Neural cell (in vitro differentiated cells): Measurements from ENCODE around the gene LYSMD4. TPM values are rescaled to one million over a fixed set of nuclear protein-coding genes. Genes with fewer than 3 reads are reported as not detected.

Source experiments
- H2AFZ ChIP-seq: fragments of 200-600, 300-800 bp; sonication (generic), shearing (Covaris generic); 2 replicates; pipeline ENCODE4 v1.6.0; 2014; ENCODE audit warnings: low read depth, mild to moderate bottlenecking, antibody characterized with exemption, low read length, moderate library complexity
- H3F3A ChIP-seq: fragments of 200-600 bp; shearing (Covaris generic); 2 replicates; pipeline ENCODE4 v1.6.1; 2016; ENCODE audit warnings: mild to moderate bottlenecking, moderate library complexity, mixed read lengths, antibody characterized with exemption, low read length; ENCODE audit not compliant: insufficient read depth, poor library complexity, severe bottlenecking
- H3K27ac ChIP-seq: fragments of 200-600, 300-800 bp; sonication (generic), shearing (Covaris generic); 2 replicates; pipeline ENCODE4 v1.5.1; 2014; ENCODE audit warnings: mild to moderate bottlenecking, low read length, moderate library complexity
- H3K27me3 ChIP-seq: fragments of 300-800, 200-600 bp; sonication (generic), shearing (Covaris generic); 2 replicates; pipeline ENCODE4 v1.6.0; 2014; ENCODE audit warnings: mild to moderate bottlenecking, low read depth, low read length, moderate library complexity; ENCODE audit not compliant: insufficient read depth
- H3K36me3 ChIP-seq: fragments of 300-800, 200-600 bp; sonication (generic), shearing (Covaris generic); 2 replicates; pipeline ENCODE4 v1.5.1; 2014; ENCODE audit warnings: mild to moderate bottlenecking, antibody characterized with exemption, low read length, moderate library complexity; ENCODE audit not compliant: insufficient read depth
- H3K4me2 ChIP-seq: fragments of 300-800, 200-600 bp; sonication (generic), shearing (Covaris generic); 2 replicates; pipeline ENCODE4 v1.6.0; 2014; ENCODE audit warnings: mild to moderate bottlenecking, low read length
- H3K4me3 ChIP-seq: fragments of 300-800, 200-600 bp; sonication (generic), shearing (Covaris generic); 2 replicates; pipeline ENCODE4 v1.5.1; 2014; ENCODE audit warnings: mild to moderate bottlenecking, low read length, moderate library complexity
- H3K79me2 ChIP-seq: fragments of 200-600 bp; shearing (Covaris generic); replicated peaks from 2 replicates; pipeline ENCODE4 v1.6.0; 2014; ENCODE audit warnings: mild to moderate bottlenecking, low read length, moderate library complexity; ENCODE audit not compliant: insufficient read depth
- H3K9ac ChIP-seq: fragments of 300-800, 200-600 bp; sonication (generic), shearing (Covaris generic); 2 replicates; pipeline ENCODE4 v1.6.1; 2016; ENCODE audit warnings: mild to moderate bottlenecking, low read length, mixed read lengths
- H3K9me2 ChIP-seq: fragments of 200-600 bp; shearing (Covaris generic); 2 replicates; pipeline ENCODE4 v1.6.1; 2016; ENCODE audit warnings: mild to moderate bottlenecking, low read length, mixed read lengths; ENCODE audit not compliant: insufficient read depth
- H3K9me3 ChIP-seq: fragments of 200-600, 300-800 bp; sonication (generic), shearing (Covaris generic); 2 replicates; pipeline ENCODE4 v1.6.1; 2016; ENCODE audit warnings: mild to moderate bottlenecking, mixed run types, low read length, moderate library complexity, mixed read lengths
- H4K20me1 ChIP-seq: fragments of 200-600 bp; shearing (Covaris generic); 2 replicates; pipeline ENCODE4 v1.6.1; 2016; ENCODE audit warnings: mild to moderate bottlenecking, mixed run types; ENCODE audit not compliant: insufficient read depth
- CTCF ChIP-seq: fragments of 450-650 bp; IDR thresholded peaks from 2 replicates; pipeline ENCODE4 v1.5.1; 2014; ENCODE audit warnings: antibody characterized with exemption, mild to moderate bottlenecking, moderate library complexity; ENCODE audit not compliant: poor library complexity, severe bottlenecking
- EP300 ChIP-seq: fragments of 450-650 bp; conservative IDR thresholded peaks from 2 replicates; pipeline ENCODE4 v1.6.1; 2014; ENCODE audit warnings: antibody characterized with exemption, mild to moderate bottlenecking, moderate library complexity; ENCODE audit not compliant: poor library complexity, severe bottlenecking
- EZH2 ChIP-seq: fragments of 200-600, 300-800 bp; shearing (Covaris generic), sonication (generic); IDR thresholded peaks from 2 replicates; pipeline ENCODE4 v1.6.1; 2014; ENCODE audit warnings: antibody characterized with exemption, low read length, borderline replicate concordance, mild to moderate bottlenecking; ENCODE audit not compliant: insufficient read depth, poor library complexity, severe bottlenecking
- MXI1 ChIP-seq: fragments of 450-650 bp; conservative IDR thresholded peaks from 2 replicates; pipeline ENCODE4 v1.6.1; 2014; ENCODE audit warnings: antibody characterized with exemption, mild to moderate bottlenecking; ENCODE audit not compliant: poor library complexity, severe bottlenecking
- POLR2AphosphoS5 ChIP-seq: IDR thresholded peaks from 2 replicates; pipeline ENCODE4 v1.6.1; 2012
- RAD21 ChIP-seq: fragments of 450-650 bp; conservative IDR thresholded peaks from 2 replicates; pipeline ENCODE4 v1.6.1; 2014; ENCODE audit warnings: antibody characterized with exemption, mild to moderate bottlenecking, moderate library complexity
- REST ChIP-seq: IDR thresholded peaks from 2 replicates; pipeline ENCODE4 v1.6.1; 2012; ENCODE audit warnings: borderline replicate concordance
- SMC3 ChIP-seq: fragments of 450-650 bp; conservative IDR thresholded peaks from 2 replicates; pipeline ENCODE4 v1.6.1; 2014; ENCODE audit warnings: antibody characterized with exemption, mild to moderate bottlenecking, moderate library complexity; ENCODE audit not compliant: poor library complexity
- TAF1 ChIP-seq: IDR thresholded peaks from 2 replicates; pipeline ENCODE4 v1.6.1; 2012; ENCODE audit warnings: low read depth
- polyA plus RNA-seq: library from polyadenylated mRNA; depleted of rRNA; stranded (reverse); fragments of >200 nt; gene quantifications from 2 replicates; pipeline ENCODE4 v1.2.3, GENCODE V29; 2014

Gene LYSMD4
- polyA plus RNA-seq, 1 donor from 2014 or later: 57.5 TPM

- no peak overlapping the region for H3K27ac ChIP-seq
- H4K20me1 ChIP-seq: no peaks in the 10 kb centered on the region
- H3K9me2 ChIP-seq: no peaks in the 10 kb centered on the region
- no peaks in the 10 kb centered on the region for H3F3A ChIP-seq
- H3K36me3 ChIP-seq: peaks cover 9% of the 10 kb centered on the region
- no peak for TF ChIP-seq POLR2AphosphoS5
- no peak for TF ChIP-seq SMC3
- no peak for TF ChIP-seq EZH2
- no peak for TF ChIP-seq TAF1
- no peak for TF ChIP-seq REST
- TF ChIP-seq RAD21: no peak
- TF ChIP-seq CTCF: no peak
- TF ChIP-seq EP300: no peak
- TF ChIP-seq MXI1: no peak
- no peak overlapping the region for H3K4me2 ChIP-seq
- no peak overlapping the region for H3K4me3 ChIP-seq
- H3K79me2 ChIP-seq: no peaks in the 10 kb centered on the region
- H3K9ac ChIP-seq: no peak overlapping the region
- no peaks in the 10 kb centered on the region for H3K27me3 ChIP-seq
- no peaks in the 10 kb centered on the region for H3K9me3 ChIP-seq
- H2AFZ ChIP-seq: no peak overlapping the region
Measured at GRCh38 chr15:99681990-99682389, 51.2 kb downstream of the LYSMD4 start.

DNA sequence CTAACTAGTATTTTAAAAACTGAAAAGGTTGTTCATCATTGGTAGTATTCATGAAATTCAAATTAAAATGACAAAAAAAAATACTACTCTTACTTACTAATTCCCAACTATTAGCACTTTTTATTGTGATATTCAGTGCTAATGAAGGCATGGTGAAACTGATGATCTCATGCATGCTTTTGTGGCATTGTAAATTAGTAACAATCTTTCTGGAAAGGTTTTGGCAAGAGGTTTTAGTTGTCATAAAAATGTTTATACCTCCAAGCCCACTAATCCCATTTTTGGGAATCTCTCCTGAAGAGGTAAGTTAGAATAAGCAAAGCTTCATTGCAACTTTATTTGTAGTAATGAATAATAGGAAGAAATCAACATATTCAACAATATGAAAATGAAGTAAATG is 53.0 kb downstream of the LYSMD4 start:
- no peaks in the 10 kb centered on the region for H3K27me3 ChIP-seq
- no peaks in the 10 kb centered on the region for H4K20me1 ChIP-seq
- H3K9me3 ChIP-seq: no peaks in the 10 kb centered on the region
- no peak overlapping the region for H3K27ac ChIP-seq
- no peak overlapping the region for H2AFZ ChIP-seq
- H3K4me3 ChIP-seq: no peak overlapping the region
- H3K36me3 ChIP-seq: peaks cover 9% of the 10 kb centered on the region
- no peaks in the 10 kb centered on the region for H3K79me2 ChIP-seq
- TF ChIP-seq REST (no peak), RAD21 (no peak), POLR2AphosphoS5 (no peak), SMC3 (no peak), EZH2 (no peak), CTCF (no peak), TAF1 (no peak), MXI1 (no peak), EP300 (no peak)
- H3K9me2 ChIP-seq: no peaks in the 10 kb centered on the region
- H3K4me2 ChIP-seq: no peak overlapping the region
- no peaks in the 10 kb centered on the region for H3F3A ChIP-seq
- H3K9ac ChIP-seq: no peak overlapping the region
